Gastroesophageal sphincter (tissue), 3 donors: ENCODE data around the gene DHRS4.
"Not testable (repeated sequence)": the region's sequence is repeated elsewhere in the genome, so short reads cannot be mapped to it uniquely, and the experiment has no call there.

Experiments
- POLR2A ChIP-seq, 2 donors: fragments of 450-650 bp; IDR thresholded peaks; one replicate each; pipeline ENCODE4 v1.6.1; 2017; ENCODE audit warnings: antibody characterized with exemption in 2 of 2, mild to moderate bottlenecking in 2 of 2, moderate library complexity in 1 of 2
- TF ChIP-seq, protein P1 (sequence below), 4 experiments: fragments of 200-600 bp in 2 of 4; fragments of 450-650 bp in 2 of 4; sonication (generic) in 1 of 4; IDR thresholded peaks; one replicate each; pipeline ENCODE4 v1.5.1; 2017 to 2019; ENCODE audit warnings: antibody characterized with exemption in 4 of 4, mild to moderate bottlenecking in 2 of 4, moderate library complexity in 2 of 4

DNA sequence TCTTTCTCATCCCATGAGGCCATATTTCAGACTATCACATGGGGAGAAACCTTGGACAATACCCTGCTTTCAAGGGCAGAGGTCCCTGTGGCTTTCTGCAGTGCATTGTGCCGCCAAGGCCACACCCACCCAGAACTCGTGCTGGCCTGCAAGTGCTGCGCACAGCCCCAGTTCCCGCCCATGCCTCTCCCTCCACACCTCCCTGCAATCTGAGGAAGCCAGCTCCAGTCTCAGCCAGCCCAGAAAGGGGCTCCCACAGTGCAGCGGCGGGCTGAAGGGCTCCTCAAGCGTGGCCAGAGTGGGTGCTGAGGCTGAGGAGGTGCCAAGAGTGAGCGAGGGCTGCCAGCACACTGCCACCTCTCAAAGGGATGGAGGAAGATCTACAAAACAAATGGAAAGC lies 19.6 kb downstream of the DHRS4 start:
- TF ChIP-seq, protein P1, sequence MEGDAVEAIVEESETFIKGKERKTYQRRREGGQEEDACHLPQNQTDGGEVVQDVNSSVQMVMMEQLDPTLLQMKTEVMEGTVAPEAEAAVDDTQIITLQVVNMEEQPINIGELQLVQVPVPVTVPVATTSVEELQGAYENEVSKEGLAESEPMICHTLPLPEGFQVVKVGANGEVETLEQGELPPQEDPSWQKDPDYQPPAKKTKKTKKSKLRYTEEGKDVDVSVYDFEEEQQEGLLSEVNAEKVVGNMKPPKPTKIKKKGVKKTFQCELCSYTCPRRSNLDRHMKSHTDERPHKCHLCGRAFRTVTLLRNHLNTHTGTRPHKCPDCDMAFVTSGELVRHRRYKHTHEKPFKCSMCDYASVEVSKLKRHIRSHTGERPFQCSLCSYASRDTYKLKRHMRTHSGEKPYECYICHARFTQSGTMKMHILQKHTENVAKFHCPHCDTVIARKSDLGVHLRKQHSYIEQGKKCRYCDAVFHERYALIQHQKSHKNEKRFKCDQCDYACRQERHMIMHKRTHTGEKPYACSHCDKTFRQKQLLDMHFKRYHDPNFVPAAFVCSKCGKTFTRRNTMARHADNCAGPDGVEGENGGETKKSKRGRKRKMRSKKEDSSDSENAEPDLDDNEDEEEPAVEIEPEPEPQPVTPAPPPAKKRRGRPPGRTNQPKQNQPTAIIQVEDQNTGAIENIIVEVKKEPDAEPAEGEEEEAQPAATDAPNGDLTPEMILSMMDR (IDR thresholded peaks at IDR 0.05): not testable (repeated sequence)
- TF ChIP-seq POLR2A (IDR thresholded peaks at IDR 0.05): not testable (repeated sequence)
